Endothelial cell of umbilical vein (primary cell): Measurements from ENCODE around the gene UBXN11. TPM values are rescaled to one million over a fixed set of nuclear protein-coding genes. Genes with fewer than 3 reads are reported as not detected.

ENCODE experiments used
- Bru-seq: library from RNA; stranded (reverse); fragments of 400-500 nt; gene quantifications from one replicate; lab custom pipeline; 2021; lab: Mats Ljungman, UMichigan
- BruChase-seq, 2 experiments: library from RNA; stranded (reverse); fragments of 400-500 nt; gene quantifications; one replicate each; lab custom pipeline; 2021; lab: Mats Ljungman, UMichigan
- BruUV-seq: library from RNA; stranded (reverse); fragments of 400-500 nt; replicated peaks from 2 replicates; lab custom pipeline; 2021; lab: Mats Ljungman, UMichigan
- CTCF ChIA-PET: fragments of 300-600, 350-600 bp; sonication (Branson Sonifier 250); formaldehyde crosslinking; loops from one replicate; lab custom pipeline; 2021; ENCODE audit warnings: antibody characterized with exemption, inconsistent platforms; lab: Charles Lee
- POLR2A ChIA-PET: fragments of 300-600, 350-600 bp; sonication (Branson Sonifier 250); formaldehyde crosslinking; loops from one replicate; lab custom pipeline; 2021; ENCODE audit warnings: antibody characterized with exemption, inconsistent platforms; lab: Charles Lee
- DNase-seq: peaks from one replicate; pipeline ENCODE4 v3.0.0-alpha.2; 2011; ENCODE audit warnings: low read depth, low spot score
- FAIRE-seq: peaks from 2 replicates; lab custom pipeline; 2011; peaks lifted over from hg19 to GRCh38; lab: Jason Lieb, UNC
- H2AFZ ChIP-seq: 2 replicates; pipeline ENCODE4 v1.6.0; 2012; ENCODE audit warnings: low read depth, low read length, control low read depth, inconsistent platforms
- H3K27ac ChIP-seq: 2 replicates; pipeline ENCODE4 v1.5.1; 2011; ENCODE audit warnings: low read depth, mild to moderate bottlenecking, control low read depth, low read length, moderate library complexity; ENCODE audit not compliant: insufficient read depth
- H3K27me3 ChIP-seq, 2 experiments: 2 replicates each; pipeline versions ENCODE4 v1.6.0 to v1.6.1; 2011; ENCODE audit warnings: low read length in 2 of 2, mixed read lengths in 1 of 2; ENCODE audit not compliant: control insufficient read depth in 2 of 2, insufficient read depth in 2 of 2
- H3K36me3 ChIP-seq, 2 experiments: 2 replicates in 1 of 2; 3 replicates in 1 of 2; pipeline ENCODE4 v1.5.1; 2011; ENCODE audit warnings: low read length in 2 of 2, mild to moderate bottlenecking in 1 of 2, moderate library complexity in 1 of 2; ENCODE audit not compliant: control insufficient read depth in 2 of 2, insufficient read depth in 2 of 2; ENCODE audit errors: extremely low read depth in 1 of 2
- H3K4me1 ChIP-seq: 3 replicates; pipeline ENCODE4 v1.5.1; 2011; ENCODE audit warnings: mild to moderate bottlenecking, low read length; ENCODE audit not compliant: control insufficient read depth, insufficient read depth; ENCODE audit errors: extremely low read depth
- H3K4me2 ChIP-seq: 2 replicates; pipeline ENCODE4 v1.6.1; 2011; ENCODE audit warnings: low read length, control low read depth, mixed read lengths; ENCODE audit not compliant: insufficient read depth
- H3K4me3 ChIP-seq, 3 experiments: fragments of 200-600 bp in 1 of 3; sonication (generic), shearing (Covaris generic) in 1 of 3; replicated peaks in 1 of 3; 2 replicates each; pipeline ENCODE4 v1.5.1; 2011 to 2016; ENCODE audit warnings: control low read depth in 3 of 3, low read length in 3 of 3, mild to moderate bottlenecking in 2 of 3, inconsistent platforms in 1 of 3, low read depth in 1 of 3, moderate library complexity in 1 of 3; ENCODE audit not compliant: insufficient read depth in 1 of 3
- H3K79me2 ChIP-seq: 2 replicates; pipeline ENCODE4 v1.6.0; 2012; ENCODE audit warnings: low read length, inconsistent platforms; ENCODE audit not compliant: control insufficient read depth, insufficient read depth
- H3K9ac ChIP-seq: replicated peaks from 2 replicates; pipeline ENCODE3; 2011; ENCODE audit warnings: low read length, control low read depth; ENCODE audit not compliant: insufficient read depth; ENCODE audit errors: extremely low read depth
- H3K9me1 ChIP-seq: replicated peaks from 3 replicates; pipeline ENCODE4 v1.6.0; 2011; ENCODE audit warnings: mild to moderate bottlenecking, low read length; ENCODE audit not compliant: control insufficient read depth, insufficient read depth; ENCODE audit errors: extremely low read depth
- H3K9me3 ChIP-seq: replicated peaks from 2 replicates; pipeline ENCODE4 v1.5.1; 2012; ENCODE audit warnings: low read length, inconsistent platforms; ENCODE audit not compliant: control insufficient read depth, insufficient read depth
- H4K20me1 ChIP-seq: replicated peaks from 2 replicates; pipeline ENCODE3; 2011; ENCODE audit warnings: mild to moderate bottlenecking, low read length; ENCODE audit not compliant: control insufficient read depth, insufficient read depth; ENCODE audit errors: extremely low read depth
- GATA2 ChIP-seq: IDR thresholded peaks from 2 replicates; pipeline ENCODE4 v1.7.0; 2011; ENCODE audit warnings: low read depth, mild to moderate bottlenecking, moderate library complexity, mixed read lengths, low read length; ENCODE audit not compliant: insufficient read length, insufficient read depth
- MAX ChIP-seq: IDR thresholded peaks from 2 replicates; pipeline ENCODE4 v1.6.1; 2011; ENCODE audit not compliant: insufficient read depth, insufficient read length
- POLR2A ChIP-seq: IDR thresholded peaks from 2 replicates; pipeline ENCODE4 v1.6.1; 2012; ENCODE audit warnings: low read depth, mild to moderate bottlenecking, control low read depth, low read length
- POLR2AphosphoS5 ChIP-seq: IDR thresholded peaks from 2 replicates; pipeline ENCODE4 v1.6.1; 2012; ENCODE audit warnings: low read depth, mild to moderate bottlenecking, control low read depth, low read length, moderate library complexity; ENCODE audit not compliant: insufficient read depth
- dilution Hi-C: fragments of 300-500 bp; cut with MboI; formaldehyde crosslinking; loops from one replicate; pipeline ENCODE4 v1.15.0; 2019; ENCODE audit warnings: low sequenced_read_pairs; ENCODE audit not compliant: extremely low pct_ligation_motif_present
- intact Hi-C: fragments of 100-400 bp; cut with micrococcal nuclease; formaldehyde crosslinking; loops from one replicate; pipeline ENCODE4 v1.10.0; 2022
- long read RNA-seq: library from polyadenylated mRNA; stranded (forward); transcript quantifications from one replicate; pipeline ENCODE4 v2.0.0, GENCODE V29; 2021
- polyA minus RNA-seq, 3 experiments: library from RNA; depleted of rRNA, polyadenylated mRNA; stranded (reverse); fragments of >200 nt; gene quantifications; 1 replicate in 1 of 3; 2 replicates in 2 of 3; pipeline ENCODE4 v1.2.3, GENCODE V29; 2011
- polyA plus RNA-seq, 4 experiments: library from polyadenylated mRNA; depleted of rRNA in 3 of 4; stranded (reverse) in 3 of 4; unstranded in 1 of 4; fragments of >200 nt; gene quantifications; 2 replicates each; pipeline versions ENCODE4 v1.2.1 to v1.2.3, GENCODE V29; 2011 to 2012; ENCODE audit warnings: missing spikeins in 1 of 4
- total RNA-seq: library from RNA; stranded (reverse); gene quantifications from 2 replicates; pipeline ENCODE4 v1.2.3, GENCODE V29; 2021

Gene UBXN11
- 11.9 and 15.6 TPM in 2 replicates for total RNA-seq
- 14.6 and 14.8 TPM in 2 replicates for polyA plus RNA-seq
- polyA plus RNA-seq (2011; cell fraction: cytosol; rRNA removed) = 6.9 and 10.7 TPM in 2 replicates
- polyA plus RNA-seq (2011; cell fraction: nucleus; rRNA removed) = 87.9 and 92.8 TPM in 2 replicates
- polyA plus RNA-seq (2012) = 8.7 and 8.9 TPM in 2 replicates
- 11.1 and 13.5 TPM in 2 replicates for polyA minus RNA-seq
- 19.5 TPM for polyA minus RNA-seq (2011; cell fraction: cytosol; rRNA and poly(A)+ RNA removed)
- polyA minus RNA-seq (2011; cell fraction: nucleus; rRNA and poly(A)+ RNA removed) = 10.3 and 17.6 TPM in 2 replicates
- Bru-seq, nascent RNA = percentile 40 among the genes with signal in this experiment
- BruChase-seq, experiment 1, labeled RNA remaining after a 6-hour chase = percentile 45 among the genes with signal in this experiment
- percentile 44 among the genes with signal in this experiment for BruChase-seq, experiment 2, labeled RNA remaining after a 2-hour chase
- long read RNA-seq, partial matches to known transcripts = 4 of 51 reads
- long read RNA-seq, other reads (novel, unspliced or antisense) = 37 of 51 reads

GRCh38 chr1:26306290-26307229, at the start of gene UBXN11:
Gene UBXN11, minus strand, starts transcription at chr1:26306636. Its CDS starts 3,753 bp downstream, at chr1:26302883.
- no peaks in the 10 kb centered on the region for H3K9me3 ChIP-seq
- no peaks in the 10 kb centered on the region for H3K9me1 ChIP-seq
- DNase-seq = peak; percentile 95
- H3K4me3 ChIP-seq = peak within 1 kb of the TSS; percentile 11 to 81 (median 62)
- peak within 1 kb of the TSS; percentile 67 for H3K9ac ChIP-seq
- FAIRE-seq = peak; percentile 95
- H3K27me3 ChIP-seq = no peaks in the 10 kb centered on the region
- peak within 1 kb of the TSS; percentile 73 for H2AFZ ChIP-seq
- no peaks in the 10 kb centered on the region for H3K36me3 ChIP-seq
- dilution Hi-C loops (no loop called here), intact Hi-C loops (loop anchor here (1.0 kb wide), 1 partner anchor 26 kb away; the partner anchor contains the start of gene SH3BGRL3)
- CTCF ChIA-PET = interaction anchor here (0.7 to 1.6 kb wide), 4 partner anchors 22 to 162 kb away, joined by 3 to 7 read pairs (median 4); partner anchors contain the start of gene SH3BGRL3
- peak within 1 kb of the TSS; percentile 9 for H3K27ac ChIP-seq
- H3K4me2 ChIP-seq = peak within 1 kb of the TSS; percentile 75
- H3K79me2 ChIP-seq = no peaks in the 10 kb centered on the region
- H3K4me1 ChIP-seq = peaks cover 10% of the 10 kb centered on the region
- POLR2A ChIA-PET = interaction anchor here (1.3 kb wide), 1 partner anchor 27 kb away, joined by 3 read pairs; the partner anchor contains the start of gene SH3BGRL3
- TF ChIP-seq POLR2A = no peak
- no peak for TF ChIP-seq GATA2
- no TSS peak for BruUV-seq
- no peaks in the 10 kb centered on the region for H4K20me1 ChIP-seq

GRCh38 chr1:26356106-26356505, 49.7 kb upstream of the UBXN11 start:
- dilution Hi-C loops = no loop called here
- Histone ChIP-seq H3K27ac (no peak overlapping the region), H3K9me1 (no peaks in the 10 kb centered on the region), H3K27me3 (peaks cover 16 to 21% of the 10 kb centered on the region in 2 experiments), H3K9me3 (no peaks in the 10 kb centered on the region), H3K36me3 (no peaks in the 10 kb centered on the region), H4K20me1 (no peaks in the 10 kb centered on the region), H3K4me3 (no peak overlapping the region), H3K4me1 (peaks cover 7% of the 10 kb centered on the region), H3K9ac (no peak overlapping the region), H3K4me2 (no peak overlapping the region), H2AFZ (no peak overlapping the region), H3K79me2 (no peaks in the 10 kb centered on the region)
- no peak for DNase-seq
- no TSS peak for BruUV-seq
- intact Hi-C loops = no loop called here
- POLR2A ChIA-PET = no interaction called here
- CTCF ChIA-PET = interaction anchor here (1.5 kb wide), 1 partner anchor 10 kb away, joined by 3 read pairs; no protein-coding TSS in a partner anchor
- FAIRE-seq = no peak
- TF ChIP-seq MAX (no peak), POLR2AphosphoS5 (no peak)
